Bronchial smooth muscle cell (primary cell): ENCODE results near the gene TCP1. TPM values are rescaled to one million over a fixed set of nuclear protein-coding genes. Genes with fewer than 3 reads are reported as not detected.

Experiments
- total RNA-seq: library from RNA; depleted of rRNA; stranded (reverse); fragments of >200 nt; gene quantifications from 2 replicates; pipeline ENCODE4 v1.2.1, GENCODE V29; 2014

TCP1 gene
- 169 and 340 TPM in 2 replicates for total RNA-seq

GRCh38 chr6:159789377-159790148, at the start of gene TCP1:
TCP1 (minus strand) TSS chr6:159789602; CDS start chr6:159789468, 134 bp downstream.

GRCh38 chr6:159800141-159800865, 10.9 kb upstream of the TCP1 start, which contains the start of gene PNLDC1:
PNLDC1 (plus strand) TSS chr6:159800276; CDS start chr6:159800308, 32 bp downstream.

GRCh38 chr6:159790149-159790955, 950 bp upstream of the TCP1 start, which contains the start of gene MRPL18:
MRPL18 (plus strand) TSS chr6:159790467; CDS start chr6:159790588, 121 bp downstream.

GRCh38 chr6:159761873-159762680, 27.3 kb downstream of the TCP1 start, which contains the start of gene ACAT2:
ACAT2 (plus strand) TSS chr6:159762045; CDS start chr6:159762088, 43 bp downstream.

Other genes starting within 250 kb of the TCP1 start
- 495 and 2,279 TPM in 2 replicates for gene SOD2, start 96.4 kb downstream of the TCP1 start, total RNA-seq
- 80.9 and 96.6 TPM in 2 replicates for gene WTAP, start 62.1 kb downstream of the TCP1 start, total RNA-seq
- 31.7 and 66.0 TPM in 2 replicates for gene ACAT2, start 27.6 kb downstream of the TCP1 start, total RNA-seq
- 47.1 and 55.8 TPM in 2 replicates for gene MRPL18, start 865 bp upstream of the TCP1 start, total RNA-seq
- gene PNLDC1, start 10.7 kb upstream of the TCP1 start, total RNA-seq: 2.0 TPM in 1 of 2 replicates, not detected in the other
- not detected in 2 replicates for gene MAS1, start 101.4 kb upstream of the TCP1 start, total RNA-seq
- gene IGF2R, start 179.5 kb upstream of the TCP1 start, total RNA-seq: 115 and 124 TPM in 2 replicates